ENCODE measurements around the gene REP15. TPM values are rescaled to one million over a fixed set of nuclear protein-coding genes. Genes with fewer than 3 reads are reported as not detected.

Gene REP15
- polyA plus RNA-seq, 1 of the 3 experiments (the other 2 are of a cell fraction): 0.84 TPM

GRCh38 chr12:27657296-27657695, 39.0 kb upstream of the REP15 start:
- CTCF ChIA-PET: no interaction called here
- no peak overlapping the region for H3K4me2 ChIP-seq
- TF ChIP-seq ELF1 (IDR thresholded peaks at IDR 0.05): no peak
- no peak for TF ChIP-seq REST (IDR thresholded peaks at IDR 0.05; ENCODE audit: low read depth, low read length)
- no peak for TF ChIP-seq FOSL2 (IDR thresholded peaks at IDR 0.05; ENCODE audit: borderline replicate concordance, low read depth)
- no peak for TF ChIP-seq TAF1 (IDR thresholded peaks at IDR 0.05; ENCODE audit: borderline replicate concordance, low read depth, low read length)
- TF ChIP-seq USF2 (IDR thresholded peaks at IDR 0.05; ENCODE audit: borderline replicate concordance, low read depth, low read length): no peak
- H3F3A ChIP-seq (replicated peaks; ENCODE audit: insufficient read depth): peaks cover 17% of the 10 kb centered on the region
- DNase-seq: no peak
- no peak overlapping the region for H2AFZ ChIP-seq (ENCODE audit: low read depth)
- H3K27ac ChIP-seq (ENCODE audit: low read depth in 2 of 2, low read length in 1 of 2): peak overlapping the region in 1 of 2 experiments; percentile 26; a peak in 2 of 4 replicates
- no peaks in the 10 kb centered on the region for H4K20me1 ChIP-seq (ENCODE audit: insufficient read depth)
- H3K9me3 ChIP-seq: no peaks in the 10 kb centered on the region
- H3K27me3 ChIP-seq (ENCODE audit: insufficient read depth): no peaks in the 10 kb centered on the region
- H3K9ac ChIP-seq: no peak overlapping the region
- POLR2A ChIA-PET: no interaction called here
- peaks cover 0 to 6% of the 10 kb centered on the region in 2 experiments; a peak in 2 of 4 replicates for H3K4me1 ChIP-seq (ENCODE audit: control insufficient read depth in 1 of 2, insufficient read depth in 2 of 2, low read depth in 1 of 2, low read length in 1 of 2)
- H3K9me2 ChIP-seq: no peaks in the 10 kb centered on the region
- WGBS (ENCODE audit: low lambda C conversion rate): 88% methylated on average over 4 of the region's 4 CpGs
- no peak overlapping the region for H3K4me3 ChIP-seq (ENCODE audit: low read depth in 2 of 2, low read length in 1 of 2)
- peaks cover 52 to 91% of the 10 kb centered on the region in 2 experiments for H3K36me3 ChIP-seq (replicated peaks in 1 of 2; ENCODE audit: control insufficient read depth in 1 of 2, insufficient read depth in 2 of 2, low read length in 1 of 2)
- peaks cover 11% of the 10 kb centered on the region; the same call in 1 of the 2 replicates for H3K79me2 ChIP-seq (ENCODE audit: insufficient read depth)

- Histone ChIP-seq H3K4me3 (ENCODE audit: low read depth in 2 of 2, low read length in 1 of 2) (no peak overlapping the region), H3K9me3 (no peaks in the 10 kb centered on the region), H3K9me2 (no peaks in the 10 kb centered on the region), H3F3A (replicated peaks; ENCODE audit: insufficient read depth) (peaks cover 19% of the 10 kb centered on the region), H3K36me3 (replicated peaks in 1 of 2; ENCODE audit: control insufficient read depth in 1 of 2, insufficient read depth in 2 of 2, low read length in 1 of 2) (peaks cover 78 to 89% of the 10 kb centered on the region in 2 experiments), H3K9ac (no peak overlapping the region), H3K27me3 (ENCODE audit: insufficient read depth) (no peaks in the 10 kb centered on the region), H4K20me1 (ENCODE audit: insufficient read depth) (no peaks in the 10 kb centered on the region), H3K79me2 (ENCODE audit: insufficient read depth) (no peaks in the 10 kb centered on the region), H3K27ac (ENCODE audit: low read depth in 2 of 2, low read length in 1 of 2) (no peak overlapping the region), H3K4me1 (ENCODE audit: control insufficient read depth in 1 of 2, insufficient read depth in 2 of 2, low read depth in 1 of 2, low read length in 1 of 2) (no peaks in the 10 kb centered on the region), H3K4me2 (no peak overlapping the region), H2AFZ (ENCODE audit: low read depth) (no peak overlapping the region)
- TF ChIP-seq GATA2 (CRISPR knock-in tag; IDR thresholded peaks at IDR 0.05): no peak
- POLR2A ChIA-PET: no interaction called here
- 68% methylated on average over 3 of the region's 3 CpGs for WGBS (ENCODE audit: low lambda C conversion rate)
- DNase-seq: no peak
- CTCF ChIA-PET: no interaction called here
Measured at GRCh38 chr12:27665704-27666103, 30.5 kb upstream of the REP15 start.

- Histone ChIP-seq H3K9me2 (no peaks in the 10 kb centered on the region), H3K4me3 (ENCODE audit: low read depth in 2 of 2, low read length in 1 of 2) (no peak overlapping the region), H3K9ac (no peak overlapping the region), H3K9me3 (no peaks in the 10 kb centered on the region), H3K79me2 (ENCODE audit: insufficient read depth) (no peaks in the 10 kb centered on the region), H3F3A (replicated peaks; ENCODE audit: insufficient read depth) (peaks cover 19% of the 10 kb centered on the region), H3K27me3 (ENCODE audit: insufficient read depth) (no peaks in the 10 kb centered on the region), H3K27ac (ENCODE audit: low read depth in 2 of 2, low read length in 1 of 2) (no peak overlapping the region), H3K4me1 (ENCODE audit: control insufficient read depth in 1 of 2, insufficient read depth in 2 of 2, low read depth in 1 of 2, low read length in 1 of 2) (no peaks in the 10 kb centered on the region), H2AFZ (ENCODE audit: low read depth) (no peak overlapping the region), H3K4me2 (no peak overlapping the region), H4K20me1 (ENCODE audit: insufficient read depth) (no peaks in the 10 kb centered on the region), H3K36me3 (replicated peaks in 1 of 2; ENCODE audit: control insufficient read depth in 1 of 2, insufficient read depth in 2 of 2, low read length in 1 of 2) (peaks cover 73 to 89% of the 10 kb centered on the region in 2 experiments)
- ChIA-PET CTCF (no interaction called here), POLR2A (interaction anchor here (0.6 kb wide), 1 partner anchor 233 kb away, joined by 3 read pairs; no protein-coding TSS in a partner anchor)
- DNase-seq: no peak
- 38% methylated on average over 3 of the region's 3 CpGs for WGBS (ENCODE audit: low lambda C conversion rate)
- no peak for TF ChIP-seq TAF1 (IDR thresholded peaks at IDR 0.05; ENCODE audit: borderline replicate concordance, low read depth, low read length)
- no peak for TF ChIP-seq MAX (IDR thresholded peaks at IDR 0.05; ENCODE audit: low read depth)
- TF ChIP-seq SIN3A (IDR thresholded peaks at IDR 0.05; ENCODE audit: borderline replicate concordance, low read depth, low read length): no peak
- no peak for TF ChIP-seq PBX3 (IDR thresholded peaks at IDR 0.05)
- TF ChIP-seq MEF2A (IDR thresholded peaks at IDR 0.05; ENCODE audit: borderline replicate concordance, low read depth): no peak
- no peak for TF ChIP-seq GABPA (IDR thresholded peaks at IDR 0.05; ENCODE audit: low read depth)
- TF ChIP-seq NFIC (IDR thresholded peaks at IDR 0.05; ENCODE audit: borderline replicate concordance): no peak
- no peak for TF ChIP-seq RAD21 (IDR thresholded peaks at IDR 0.05; ENCODE audit: low read length)
- no peak for TF ChIP-seq EZH2phosphoT487 (IDR thresholded peaks at IDR 0.05; ENCODE audit: borderline replicate concordance, low read depth)
- TF ChIP-seq RXRA (IDR thresholded peaks at IDR 0.05; ENCODE audit: borderline replicate concordance, low read depth): no peak
- no peak for TF ChIP-seq FOXM1 (IDR thresholded peaks at IDR 0.05; ENCODE audit: low read depth)
- no peak for TF ChIP-seq RFX5 (IDR thresholded peaks at IDR 0.05; ENCODE audit: low read length)
Measured at GRCh38 chr12:27666510-27666909, 29.7 kb upstream of the REP15 start.

Data from SK-N-SH (cell line).